HEK293 (cell line): ENCODE data around the gene FAM168A.

ENCODE experiments used
- SP2 ChIP-seq: fragments of 450-650 bp; formaldehyde crosslinking; IDR thresholded peaks from 2 replicates; pipeline ENCODE4 v1.5.1; 2016; ENCODE audit warnings: missing biosample characterization, missing genetic modification characterization
- YY1 ChIP-seq: fragments of 450-650 bp; formaldehyde crosslinking; IDR thresholded peaks from 2 replicates; pipeline ENCODE4 v1.5.1; 2018; ENCODE audit warnings: missing biosample characterization, missing genetic modification characterization
- ZNF146 ChIP-seq: fragments of 450-650 bp; formaldehyde crosslinking; IDR thresholded peaks from 2 replicates; pipeline ENCODE4 v1.5.1; 2016; ENCODE audit warnings: missing biosample characterization, missing genetic modification characterization
- ZNF24 ChIP-seq: fragments of 450-650 bp; formaldehyde crosslinking; IDR thresholded peaks from 2 replicates; pipeline ENCODE4 v1.5.1; 2016; ENCODE audit warnings: missing biosample characterization, missing genetic modification characterization
- ZNF274 ChIP-seq, 2 experiments: fragments of 200-500 bp in 1 of 2; fragments of 450-650 bp in 1 of 2; sonication (Bioruptor generic) in 1 of 2; formaldehyde crosslinking in 1 of 2; IDR thresholded peaks; 2 replicates each; pipeline versions ENCODE4 v1.5.1 to v1.6.1; 2014 to 2016; ENCODE audit warnings: borderline replicate concordance in 1 of 2, inconsistent platforms in 1 of 2, low read length in 1 of 2, missing biosample characterization in 1 of 2, missing genetic modification characterization in 1 of 2
- ZNF76 ChIP-seq: fragments of 450-650 bp; formaldehyde crosslinking; IDR thresholded peaks from 2 replicates; pipeline ENCODE4; 2016; ENCODE audit warnings: low read depth, missing biosample characterization, missing genetic modification characterization, borderline replicate concordance
- ZNF837 ChIP-seq: fragments of 450-650 bp; formaldehyde crosslinking; IDR thresholded peaks from 2 replicates; pipeline ENCODE4 v1.5.1; 2016; ENCODE audit warnings: missing biosample characterization, missing genetic modification characterization
- TF ChIP-seq, protein P1 (sequence below): fragments of 450-650 bp; formaldehyde crosslinking; IDR thresholded peaks from 2 replicates; pipeline ENCODE4 v1.5.1; 2016; ENCODE audit warnings: missing biosample characterization, missing genetic modification characterization
- TF ChIP-seq, protein P2 (sequence below): fragments of 450-650 bp; formaldehyde crosslinking; IDR thresholded peaks from 2 replicates; pipeline ENCODE4 v1.5.1; 2017; ENCODE audit warnings: missing biosample characterization, missing genetic modification characterization
- TF ChIP-seq, protein P3 (sequence below): IDR thresholded peaks from 2 replicates; pipeline ENCODE4 v1.6.1; 2011; ENCODE audit warnings: mild to moderate bottlenecking, low read depth, low read length, borderline replicate concordance

DNA sequence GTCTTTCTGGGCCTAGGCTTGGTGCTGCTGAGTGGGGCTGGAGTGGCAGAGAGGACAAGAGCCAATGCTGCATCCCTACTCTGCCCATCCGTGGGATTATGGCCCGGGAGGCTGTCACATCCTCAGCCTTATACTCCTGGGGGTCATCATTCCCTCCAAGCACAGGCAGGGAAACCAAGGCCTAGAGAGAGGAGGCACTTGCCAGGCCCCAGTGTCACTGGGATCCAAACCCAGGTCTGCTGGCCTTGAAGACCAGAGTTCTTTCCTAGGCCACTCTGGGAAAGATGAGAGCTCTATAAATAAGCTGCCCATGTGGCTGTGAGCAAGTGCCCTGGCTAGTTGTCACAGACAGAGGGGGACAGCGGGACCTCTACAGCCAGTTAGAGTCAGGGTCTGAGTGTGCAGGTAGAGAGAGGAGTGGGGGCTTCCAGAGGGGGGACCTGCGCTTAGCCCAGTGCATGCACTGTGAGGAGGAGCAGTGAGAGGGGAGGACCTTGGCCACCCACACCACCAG, 217.0 kb downstream of the FAM168A start:
- TF ChIP-seq, protein P1, sequence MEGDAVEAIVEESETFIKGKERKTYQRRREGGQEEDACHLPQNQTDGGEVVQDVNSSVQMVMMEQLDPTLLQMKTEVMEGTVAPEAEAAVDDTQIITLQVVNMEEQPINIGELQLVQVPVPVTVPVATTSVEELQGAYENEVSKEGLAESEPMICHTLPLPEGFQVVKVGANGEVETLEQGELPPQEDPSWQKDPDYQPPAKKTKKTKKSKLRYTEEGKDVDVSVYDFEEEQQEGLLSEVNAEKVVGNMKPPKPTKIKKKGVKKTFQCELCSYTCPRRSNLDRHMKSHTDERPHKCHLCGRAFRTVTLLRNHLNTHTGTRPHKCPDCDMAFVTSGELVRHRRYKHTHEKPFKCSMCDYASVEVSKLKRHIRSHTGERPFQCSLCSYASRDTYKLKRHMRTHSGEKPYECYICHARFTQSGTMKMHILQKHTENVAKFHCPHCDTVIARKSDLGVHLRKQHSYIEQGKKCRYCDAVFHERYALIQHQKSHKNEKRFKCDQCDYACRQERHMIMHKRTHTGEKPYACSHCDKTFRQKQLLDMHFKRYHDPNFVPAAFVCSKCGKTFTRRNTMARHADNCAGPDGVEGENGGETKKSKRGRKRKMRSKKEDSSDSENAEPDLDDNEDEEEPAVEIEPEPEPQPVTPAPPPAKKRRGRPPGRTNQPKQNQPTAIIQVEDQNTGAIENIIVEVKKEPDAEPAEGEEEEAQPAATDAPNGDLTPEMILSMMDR, result no peak
- TF ChIP-seq, protein P2, sequence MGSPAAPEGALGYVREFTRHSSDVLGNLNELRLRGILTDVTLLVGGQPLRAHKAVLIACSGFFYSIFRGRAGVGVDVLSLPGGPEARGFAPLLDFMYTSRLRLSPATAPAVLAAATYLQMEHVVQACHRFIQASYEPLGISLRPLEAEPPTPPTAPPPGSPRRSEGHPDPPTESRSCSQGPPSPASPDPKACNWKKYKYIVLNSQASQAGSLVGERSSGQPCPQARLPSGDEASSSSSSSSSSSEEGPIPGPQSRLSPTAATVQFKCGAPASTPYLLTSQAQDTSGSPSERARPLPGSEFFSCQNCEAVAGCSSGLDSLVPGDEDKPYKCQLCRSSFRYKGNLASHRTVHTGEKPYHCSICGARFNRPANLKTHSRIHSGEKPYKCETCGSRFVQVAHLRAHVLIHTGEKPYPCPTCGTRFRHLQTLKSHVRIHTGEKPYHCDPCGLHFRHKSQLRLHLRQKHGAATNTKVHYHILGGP (tag by site-specific recombination), result no peak
- TF ChIP-seq ZNF24 (no peak), ZNF76 (tag by site-specific recombination) (no peak), ZNF146 (tag by site-specific recombination) (no peak), ZNF274 (IDR thresholded peaks at IDR 0.05; ENCODE audit: low read length) (no peak), ZNF274 (tag by site-specific recombination; IDR thresholded peaks at IDR 0.05; ENCODE audit: borderline replicate concordance) (no peak), SP2 (no peak), YY1 (tag by site-specific recombination) (no peak), ZNF837 (no peak)
- TF ChIP-seq, protein P3, sequence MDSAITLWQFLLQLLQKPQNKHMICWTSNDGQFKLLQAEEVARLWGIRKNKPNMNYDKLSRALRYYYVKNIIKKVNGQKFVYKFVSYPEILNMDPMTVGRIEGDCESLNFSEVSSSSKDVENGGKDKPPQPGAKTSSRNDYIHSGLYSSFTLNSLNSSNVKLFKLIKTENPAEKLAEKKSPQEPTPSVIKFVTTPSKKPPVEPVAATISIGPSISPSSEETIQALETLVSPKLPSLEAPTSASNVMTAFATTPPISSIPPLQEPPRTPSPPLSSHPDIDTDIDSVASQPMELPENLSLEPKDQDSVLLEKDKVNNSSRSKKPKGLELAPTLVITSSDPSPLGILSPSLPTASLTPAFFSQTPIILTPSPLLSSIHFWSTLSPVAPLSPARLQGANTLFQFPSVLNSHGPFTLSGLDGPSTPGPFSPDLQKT, result no peak
